GM18520 (cell line): ENCODE results near the gene PRSS48.
"Not testable (repeated sequence)": the region's sequence is repeated elsewhere in the genome, so short reads cannot be mapped to it uniquely, and the experiment has no call there.

Source experiments
- ATAC-seq: cut with Tn5 transposase; IDR thresholded peaks from one replicate; pipeline ENCODE4 v1.9.1; 2021; ENCODE audit not compliant: unreplicated experiment

Gene PRSS48, protein sequence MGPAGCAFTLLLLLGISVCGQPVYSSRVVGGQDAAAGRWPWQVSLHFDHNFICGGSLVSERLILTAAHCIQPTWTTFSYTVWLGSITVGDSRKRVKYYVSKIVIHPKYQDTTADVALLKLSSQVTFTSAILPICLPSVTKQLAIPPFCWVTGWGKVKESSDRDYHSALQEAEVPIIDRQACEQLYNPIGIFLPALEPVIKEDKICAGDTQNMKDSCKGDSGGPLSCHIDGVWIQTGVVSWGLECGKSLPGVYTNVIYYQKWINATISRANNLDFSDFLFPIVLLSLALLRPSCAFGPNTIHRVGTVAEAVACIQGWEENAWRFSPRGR

GRCh38 chr4:151276787-151277562 is at the start of gene PRSS48:
PRSS48 (plus strand) TSS chr4:151277161; CDS start chr4:151277173, 12 bp downstream.
- ATAC-seq = no peak

DNA sequence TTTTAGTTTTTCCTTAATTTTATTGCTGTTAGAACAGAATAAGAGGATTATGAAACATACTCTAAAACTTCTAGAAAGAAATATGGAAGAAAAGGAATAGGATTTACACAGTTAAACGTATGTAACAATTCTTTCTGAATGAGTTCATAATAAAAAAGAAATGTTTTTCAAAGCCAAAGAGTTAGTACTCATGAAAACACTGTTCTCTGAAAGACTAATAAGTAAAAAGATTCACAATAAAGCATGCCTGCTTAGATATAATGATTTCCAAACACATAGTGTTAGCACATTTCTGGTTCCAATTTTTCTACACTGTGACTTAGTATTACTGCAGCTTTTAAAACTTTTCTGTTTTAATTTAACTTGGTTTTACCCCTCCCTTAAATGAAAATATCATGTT is 49.8 kb upstream of the PRSS48 start:
- no peak for ATAC-seq

DNA sequence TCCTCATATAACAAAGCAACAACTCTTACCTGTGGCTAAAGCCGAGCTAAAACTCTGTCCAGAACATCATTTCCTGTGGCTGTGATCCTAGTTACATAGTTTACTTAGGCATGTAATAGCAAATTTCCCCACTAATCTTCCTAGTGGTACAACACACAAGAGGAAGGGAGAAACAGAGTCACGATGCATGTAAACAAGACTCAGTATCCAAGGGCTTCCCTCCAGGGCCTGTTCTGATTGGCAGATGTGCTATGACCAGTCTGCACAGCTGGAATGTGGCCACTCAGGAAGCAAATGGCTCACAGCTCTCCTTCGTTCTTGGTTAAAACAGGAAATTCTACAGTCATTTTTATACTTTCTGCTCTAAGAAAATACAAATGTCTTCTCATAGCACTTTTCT is 49.2 kb upstream of the PRSS48 start:
- no peak for ATAC-seq

GRCh38 chr4:151228189-151229119 is 48.5 kb upstream of the PRSS48 start:
- ATAC-seq = no peak

GRCh38 chr4:151231915-151232595 is 44.9 kb upstream of the PRSS48 start:
- no peak for ATAC-seq

GRCh38 chr4:151233600-151233999 is 43.4 kb upstream of the PRSS48 start:
- no peak for ATAC-seq

- ATAC-seq = not testable (repeated sequence)
Observed at GRCh38 chr4:151235373-151235772, 41.6 kb upstream of the PRSS48 start.

- ATAC-seq = no peak
Observed at GRCh38 chr4:151236036-151236435, 40.9 kb upstream of the PRSS48 start.

- ATAC-seq = no peak
Observed at GRCh38 chr4:151238477-151238876, 38.5 kb upstream of the PRSS48 start.

DNA sequence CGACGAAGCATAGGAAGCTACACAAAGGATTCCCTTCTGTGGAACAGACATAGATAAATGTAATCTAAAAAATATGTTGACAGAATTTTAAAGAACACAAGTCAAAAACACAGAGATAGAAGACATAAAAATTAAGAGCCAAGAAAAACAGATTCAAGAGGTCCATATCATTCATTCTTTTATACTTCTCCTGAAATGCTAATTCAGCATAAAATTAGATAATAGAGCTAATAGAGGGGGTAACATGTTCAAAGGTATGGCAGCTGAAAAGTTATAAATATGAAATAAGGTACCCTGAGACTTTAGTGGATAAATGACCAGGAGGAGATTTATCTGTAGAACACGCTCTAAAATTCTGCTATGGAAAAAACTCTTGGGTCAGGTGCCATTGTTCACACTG is 37.4 kb upstream of the PRSS48 start:
- no peak for ATAC-seq

DNA sequence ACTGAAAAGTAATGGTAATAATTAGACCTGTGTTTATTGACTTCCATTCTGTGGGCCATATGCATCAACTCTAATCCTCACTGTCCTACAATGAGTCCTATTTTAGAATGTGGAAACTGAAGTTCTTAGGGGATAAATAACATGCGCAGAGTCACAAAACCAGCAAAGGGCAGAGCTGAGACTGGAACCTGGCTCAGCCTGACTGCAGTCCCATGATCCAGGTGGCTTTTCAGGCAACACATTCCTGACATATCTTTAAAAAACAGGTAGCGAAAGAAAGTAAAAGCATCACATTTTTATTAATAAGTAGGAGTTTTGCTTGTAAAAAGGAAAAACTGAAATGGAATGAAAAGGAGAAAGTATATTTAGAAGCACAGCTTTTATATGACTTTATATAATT is 34.7 kb upstream of the PRSS48 start:
- ATAC-seq = no peak

DNA sequence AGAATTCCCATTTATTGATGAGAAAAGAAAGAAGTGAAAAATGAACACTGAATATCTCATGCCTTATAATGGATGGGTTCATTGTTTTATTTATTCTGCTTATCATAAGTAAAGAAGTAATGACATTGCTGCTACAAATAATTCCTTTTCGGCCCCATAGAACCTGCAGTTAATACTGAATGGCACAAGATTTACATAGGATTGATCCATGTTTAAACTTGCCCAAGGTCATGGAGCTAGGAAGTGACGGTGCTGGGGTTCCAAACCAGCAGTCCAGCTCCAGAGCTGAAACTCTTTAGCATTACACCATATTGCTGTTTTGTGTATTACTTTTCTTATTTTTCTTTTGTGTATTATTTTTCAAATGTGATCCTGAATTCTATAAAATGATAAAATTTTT is 30.2 kb upstream of the PRSS48 start:
- no peak for ATAC-seq

GRCh38 chr4:151247395-151247794 is 29.6 kb upstream of the PRSS48 start:
- ATAC-seq = no peak

- no peak for ATAC-seq
Observed at GRCh38 chr4:151248519-151248918, 28.4 kb upstream of the PRSS48 start.

GRCh38 chr4:151250706-151251105 is 26.3 kb upstream of the PRSS48 start:
- no peak for ATAC-seq

DNA sequence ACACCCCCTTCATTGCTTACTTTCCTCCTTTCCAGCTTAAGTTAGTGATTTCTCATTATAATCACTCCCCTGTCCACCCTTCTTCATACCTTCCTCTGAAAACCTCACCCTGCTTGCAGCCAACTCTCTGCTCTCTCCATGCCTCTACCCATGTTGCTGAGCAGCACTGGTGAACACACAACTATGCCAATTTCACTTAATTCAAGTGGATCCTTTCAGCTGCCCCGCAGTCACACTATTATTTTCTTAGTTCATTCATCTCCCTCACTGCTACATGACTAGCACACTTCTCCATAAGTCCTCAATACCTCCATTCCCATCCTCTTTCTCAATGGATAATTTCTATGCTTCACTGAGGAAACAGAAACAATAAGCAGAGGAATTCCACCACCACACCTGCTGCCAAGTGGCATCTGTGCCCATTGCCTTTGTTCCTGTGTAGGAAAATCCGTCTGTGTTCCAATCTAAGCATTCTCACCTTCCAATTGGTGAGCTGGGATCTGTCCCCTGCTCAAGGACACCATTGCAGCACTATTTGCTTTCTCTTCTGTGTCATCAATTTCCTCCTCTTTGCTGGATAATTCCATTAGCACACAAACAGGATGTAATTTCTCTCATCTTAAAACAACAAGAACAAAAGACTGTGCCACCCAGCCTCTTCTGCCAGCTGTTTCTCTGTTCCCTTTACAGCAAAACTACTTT is 25.2 kb upstream of the PRSS48 start:
- ATAC-seq = no peak

- ATAC-seq = not testable (repeated sequence)
Observed at GRCh38 chr4:151255226-151255625, 21.7 kb upstream of the PRSS48 start.

GRCh38 chr4:151255680-151256079 is 21.3 kb upstream of the PRSS48 start:
- not testable (repeated sequence) for ATAC-seq

DNA sequence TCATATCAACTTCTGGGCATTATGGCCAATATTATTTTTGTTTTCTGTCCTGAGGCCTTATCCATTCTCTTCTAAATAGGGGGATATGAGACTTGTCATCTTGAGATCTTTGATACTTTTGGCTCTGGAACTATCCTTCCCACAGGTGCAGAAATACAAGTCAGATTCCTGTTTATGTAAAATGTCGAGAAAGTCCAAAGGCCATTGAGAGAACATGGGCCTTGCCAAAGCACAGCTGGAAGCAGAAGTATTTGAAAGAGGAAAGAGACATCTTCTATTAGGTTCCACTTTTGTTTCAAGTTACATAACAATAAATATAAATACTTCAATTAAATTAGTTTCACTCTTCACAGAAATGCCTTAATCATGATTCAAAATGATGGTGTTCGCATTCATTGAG is 20.8 kb upstream of the PRSS48 start:
- ATAC-seq = no peak

DNA sequence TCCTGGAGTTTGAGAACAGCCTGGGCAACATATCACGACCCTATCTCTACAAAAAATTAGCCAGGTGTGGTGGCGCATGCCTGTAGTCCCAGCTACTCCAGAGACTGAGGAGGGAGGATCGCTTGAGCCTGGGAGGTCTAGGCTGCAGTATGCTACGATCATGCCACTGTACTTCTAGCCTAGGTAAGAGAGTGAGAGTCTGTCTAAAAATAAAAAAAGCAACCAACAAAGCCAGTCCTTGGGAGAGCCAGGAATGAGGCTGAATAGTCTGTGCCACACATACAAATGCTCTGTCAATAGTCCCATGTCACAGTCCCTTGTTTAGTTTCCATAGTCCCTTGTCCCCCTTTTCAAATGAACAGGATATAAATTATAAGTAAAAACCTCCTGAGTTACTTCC is 19.3 kb upstream of the PRSS48 start:
- ATAC-seq = no peak
